HepG2 (cell line): Measurements from ENCODE around the gene PRKCD. TPM values are rescaled to one million over a fixed set of nuclear protein-coding genes. Genes with fewer than 3 reads are reported as not detected.

Source experiments
- ATAC-seq: fragments of 200-7000 bp; cut with Tn5 transposase; 3 replicates; pipeline ENCODE4 v1.9.1; 2020; ENCODE audit warnings: mild to moderate bottlenecking, moderate library complexity
- BruUV-seq: library from RNA; stranded (reverse); fragments of 400-500 nt; replicated peaks from 2 replicates; lab custom pipeline; 2021; lab: Mats Ljungman, UMichigan
- CTCF ChIA-PET: fragments of 300-600 bp; formaldehyde crosslinking; extraction: SDS; loops from one replicate; lab custom pipeline; 2021; ENCODE audit warnings: low total read pairs, inconsistent platforms, low intra/inter-chr PET ratio; lab: Yijun Ruan, JAX
- POLR2A ChIA-PET: fragments of 350-600 bp; sonication (Branson Sonifier 250); formaldehyde crosslinking; loops from one replicate; lab custom pipeline; 2020; ENCODE audit warnings: antibody characterized with exemption, inconsistent platforms; lab: Yijun Ruan, JAX
- DNase-seq: peaks from one replicate; pipeline ENCODE4 v3.0.0-alpha.2; 2015; ENCODE audit warnings: low spot score
- FAIRE-seq: peaks from 3 replicates; lab custom pipeline; 2011; peaks lifted over from hg19 to GRCh38; lab: Jason Lieb, UNC
- H2AFZ ChIP-seq: one replicate; pipeline ENCODE4 v1.6.1; 2011; ENCODE audit warnings: low read length, inconsistent platforms
- H3K27ac ChIP-seq: fragments of 300-600 bp; 3 replicates; pipeline ENCODE4 v1.8.0; 2011; ENCODE audit warnings: mixed run types, mild to moderate bottlenecking, mixed read lengths, low read length, inconsistent platforms; ENCODE audit not compliant: insufficient read depth; ENCODE audit errors: extremely low read length
- H3K27me3 ChIP-seq, 2 experiments: fragments of 200-600 bp in 1 of 2; 2 replicates in 1 of 2; 3 replicates in 1 of 2; pipeline versions ENCODE4 v1.6.0 to v1.8.0; 2011; ENCODE audit warnings: low read length in 2 of 2, mild to moderate bottlenecking in 2 of 2, moderate library complexity in 2 of 2, inconsistent platforms in 1 of 2; ENCODE audit not compliant: insufficient read depth in 2 of 2, control insufficient read depth in 1 of 2
- H3K36me3 ChIP-seq, 2 experiments: fragments of 200-600 bp in 1 of 2; replicated peaks in 1 of 2; 2 replicates in 1 of 2; 3 replicates in 1 of 2; pipeline versions ENCODE4 v1.5.1 to v1.8.0; 2011; ENCODE audit warnings: low read length in 2 of 2, inconsistent platforms in 1 of 2; ENCODE audit not compliant: insufficient read depth in 2 of 2, control insufficient read depth in 1 of 2
- H3K4me1 ChIP-seq: 2 replicates; pipeline ENCODE4 v1.5.1; 2012; ENCODE audit warnings: low read length, inconsistent platforms; ENCODE audit not compliant: insufficient read depth
- H3K4me2 ChIP-seq: 2 replicates; pipeline ENCODE4 v1.6.0; 2011; ENCODE audit warnings: low read depth, low read length, inconsistent platforms
- H3K4me3 ChIP-seq, 3 experiments: fragments of 200-600 bp in 1 of 3; sonication (generic), shearing (Covaris generic) in 1 of 3; replicated peaks in 1 of 3; 2 replicates each; pipeline ENCODE4 v1.5.1; 2011 to 2016; ENCODE audit warnings: low read length in 3 of 3, inconsistent platforms in 2 of 3, low read depth in 2 of 3, mild to moderate bottlenecking in 2 of 3, control low read depth in 1 of 3, mixed read lengths in 1 of 3; ENCODE audit not compliant: insufficient read depth in 1 of 3
- H3K79me2 ChIP-seq: one replicate; pipeline ENCODE4 v1.6.1; 2011; ENCODE audit warnings: low read length, inconsistent platforms; ENCODE audit not compliant: insufficient read depth
- H3K9ac ChIP-seq: 2 replicates; pipeline ENCODE4 v1.6.0; 2011; ENCODE audit warnings: mild to moderate bottlenecking, low read depth, low read length, inconsistent platforms; ENCODE audit not compliant: insufficient read depth
- H3K9me3 ChIP-seq: 2 replicates; pipeline ENCODE4 v1.5.1; 2012; ENCODE audit warnings: mild to moderate bottlenecking, low read length
- H4K20me1 ChIP-seq: 2 replicates; pipeline ENCODE4 v1.6.0; 2011; ENCODE audit warnings: inconsistent platforms, mild to moderate bottlenecking, low read length, moderate library complexity; ENCODE audit not compliant: insufficient read depth
- CBX5 ChIP-seq: sonication (generic); formaldehyde crosslinking; IDR thresholded peaks from 2 replicates; pipeline ENCODE4 v1.4.0; 2020; ENCODE audit warnings: missing genetic modification reagents, borderline replicate concordance
- DMAP1 ChIP-seq: IDR thresholded peaks from 2 replicates; pipeline ENCODE4 v1.6.1; 2016
- HMG20A ChIP-seq: IDR thresholded peaks from 2 replicates; pipeline ENCODE4 v1.6.1; 2016; ENCODE audit warnings: borderline replicate concordance
- KLF15 ChIP-seq: sonication (generic); formaldehyde crosslinking; IDR thresholded peaks from 2 replicates; pipeline ENCODE4 v1.8.1; 2023; ENCODE audit warnings: borderline replicate concordance, mild to moderate bottlenecking, inconsistent platforms, missing genetic modification reagents, mixed read lengths
- RBAK ChIP-seq: sonication (generic); formaldehyde crosslinking; IDR thresholded peaks from 2 replicates; pipeline ENCODE4 v1.5.1; 2020; ENCODE audit warnings: mild to moderate bottlenecking, missing genetic modification reagents
- SALL1 ChIP-seq: sonication (generic); formaldehyde crosslinking; IDR thresholded peaks from 2 replicates; pipeline ENCODE4 v1.8.0; 2022; ENCODE audit warnings: mild to moderate bottlenecking, missing genetic modification reagents
- TOPORS ChIP-seq: sonication (generic); formaldehyde crosslinking; IDR thresholded peaks from 2 replicates; pipeline ENCODE4 v1.8.0; 2023; ENCODE audit warnings: mild to moderate bottlenecking, missing genetic modification reagents
- ZBTB7B ChIP-seq: sonication (generic); formaldehyde crosslinking; IDR thresholded peaks from 2 replicates; pipeline ENCODE4 v1.4.0; 2020; ENCODE audit warnings: missing genetic modification reagents
- ZNF557 ChIP-seq: sonication (generic); formaldehyde crosslinking; IDR thresholded peaks from 2 replicates; pipeline ENCODE4 v1.4.0; 2020; ENCODE audit warnings: missing genetic modification reagents
- ZNF720 ChIP-seq: sonication (generic); formaldehyde crosslinking; IDR thresholded peaks from 2 replicates; pipeline ENCODE4 v1.4.0; 2020; ENCODE audit warnings: missing genetic modification reagents
- ZNF749 ChIP-seq: sonication (generic); formaldehyde crosslinking; IDR thresholded peaks from 2 replicates; pipeline ENCODE4 v1.8.0; 2022; ENCODE audit warnings: mild to moderate bottlenecking, missing genetic modification reagents, moderate library complexity, borderline replicate concordance
- ZNF770 ChIP-seq: sonication (generic); formaldehyde crosslinking; IDR thresholded peaks from 2 replicates; pipeline ENCODE4 v1.5.0; 2020; ENCODE audit warnings: mild to moderate bottlenecking, missing genetic modification reagents
- ZNF878 ChIP-seq: sonication (generic); formaldehyde crosslinking; IDR thresholded peaks from 2 replicates; pipeline ENCODE4 v1.8.1; 2023; ENCODE audit warnings: mild to moderate bottlenecking, missing genetic modification reagents, moderate library complexity
- WGBS: methylation state at CpG from one replicate; pipeline ENCODE4 v1.1.6; 2017; ENCODE audit warnings: low lambda C conversion rate; 5-methylcytosine and 5-hydroxymethylcytosine counted together
- in situ Hi-C: cut with HindIII; loops from 2 replicates; pipeline ENCODE4 v1.10.0; 2017; ENCODE audit warnings: low pct_unique_long_range_greater_than_20kb; ENCODE audit not compliant: extremely low pct_ligation_motif_present
- intact Hi-C: fragments of 100-400 bp; cut with micrococcal nuclease; formaldehyde crosslinking; loops from one replicate; pipeline ENCODE4 v1.10.0; 2022; ENCODE audit not compliant: unreplicated experiment
- polyA plus RNA-seq, 8 experiments: library from polyadenylated mRNA; depleted of rRNA in 3 of 8; stranded (reverse) in 7 of 8; unstranded in 1 of 8; fragments of >200 nt; fragmentation: Illumina TruSeq in 4 of 8; extraction: Trizol in 4 of 8; gene quantifications; 2 replicates each; pipeline versions ENCODE4 v1.2.1 to v1.2.3, GENCODE V29; 2011 to 2016; ENCODE audit warnings: low read depth in 4 of 8, missing spikeins in 1 of 8, mixed read lengths in 1 of 8; ENCODE audit not compliant: insufficient read depth in 1 of 8
- total RNA-seq, 5 experiments: library from RNA; depleted of rRNA; stranded (reverse); fragments of >200 nt; fragmentation: Illumina TruSeq; extraction: Trizol; gene quantifications; 2 replicates each; pipeline ENCODE4 v1.2.3, GENCODE V29; 2016; ENCODE audit warnings: low read depth in 1 of 5
- TF ChIP-seq, protein P1 (sequence below): sonication (generic); formaldehyde crosslinking; IDR thresholded peaks from 2 replicates; pipeline ENCODE4 v1.8.0; 2022; ENCODE audit warnings: missing genetic modification reagents, low read depth, mild to moderate bottlenecking, borderline replicate concordance
- TF ChIP-seq, protein P2 (sequence below): sonication (generic); formaldehyde crosslinking; IDR thresholded peaks from 2 replicates; pipeline ENCODE4 v1.4.0; 2020; ENCODE audit warnings: low read depth, missing genetic modification reagents
- TF ChIP-seq, protein P3 (sequence below): sonication (generic); formaldehyde crosslinking; IDR thresholded peaks from 2 replicates; pipeline ENCODE4 v1.4.0; 2020; ENCODE audit warnings: mild to moderate bottlenecking, missing genetic modification reagents

The PRKCD gene
- total and polyA plus RNA-seq, 2 of the 13 experiments (the other 11 are each of a cell fraction or from before 2014, with no cell fraction given): 1.6 to 40.7 TPM

DNA sequence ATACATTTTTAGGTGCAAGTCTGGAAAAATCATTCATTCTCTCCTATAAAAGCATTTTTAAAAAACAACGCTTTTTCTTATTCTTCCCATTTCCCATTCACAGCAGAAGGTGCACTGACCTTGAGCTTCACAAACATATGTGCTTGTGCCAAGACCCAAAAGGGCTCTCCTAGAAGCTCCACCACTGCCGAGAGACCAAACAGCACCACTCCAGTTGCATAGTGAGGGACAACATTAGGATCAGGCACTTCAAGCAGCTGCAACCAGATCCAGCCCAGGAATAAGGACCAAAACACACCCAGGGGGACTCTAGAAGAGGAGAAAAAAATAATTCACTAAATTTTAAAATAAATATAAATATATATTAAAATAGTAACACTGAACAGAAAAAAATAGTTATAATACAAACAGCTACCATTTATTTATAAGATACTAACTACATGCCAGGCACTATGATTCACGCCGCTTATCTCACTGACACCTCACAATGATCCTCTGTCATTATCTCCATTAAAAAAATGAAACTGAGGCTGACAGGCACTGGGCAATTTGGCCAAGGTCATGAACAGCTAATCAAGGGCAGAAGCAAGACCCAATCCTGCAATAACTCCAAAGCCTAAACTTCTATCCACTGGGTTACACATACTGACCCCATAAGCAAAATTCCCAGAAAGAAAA lies 38.6 kb upstream of the PRKCD start (continued):
- no peak for TF ChIP-seq ZNF770 (CRISPR knock-in tag)
- no peak for TF ChIP-seq CBX5 (CRISPR knock-in tag)
- TF ChIP-seq, protein P1, sequence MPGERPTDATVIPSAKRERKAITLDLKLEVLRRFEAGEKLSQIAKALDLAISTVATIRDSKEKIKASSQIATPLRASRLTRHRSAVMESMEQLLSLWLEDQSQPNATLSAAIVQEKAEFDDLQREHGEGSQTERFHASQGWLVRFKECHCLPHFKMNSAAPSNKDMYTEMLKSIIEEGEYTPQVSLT (CRISPR knock-in tag): no peak
- TF ChIP-seq, protein P2, sequence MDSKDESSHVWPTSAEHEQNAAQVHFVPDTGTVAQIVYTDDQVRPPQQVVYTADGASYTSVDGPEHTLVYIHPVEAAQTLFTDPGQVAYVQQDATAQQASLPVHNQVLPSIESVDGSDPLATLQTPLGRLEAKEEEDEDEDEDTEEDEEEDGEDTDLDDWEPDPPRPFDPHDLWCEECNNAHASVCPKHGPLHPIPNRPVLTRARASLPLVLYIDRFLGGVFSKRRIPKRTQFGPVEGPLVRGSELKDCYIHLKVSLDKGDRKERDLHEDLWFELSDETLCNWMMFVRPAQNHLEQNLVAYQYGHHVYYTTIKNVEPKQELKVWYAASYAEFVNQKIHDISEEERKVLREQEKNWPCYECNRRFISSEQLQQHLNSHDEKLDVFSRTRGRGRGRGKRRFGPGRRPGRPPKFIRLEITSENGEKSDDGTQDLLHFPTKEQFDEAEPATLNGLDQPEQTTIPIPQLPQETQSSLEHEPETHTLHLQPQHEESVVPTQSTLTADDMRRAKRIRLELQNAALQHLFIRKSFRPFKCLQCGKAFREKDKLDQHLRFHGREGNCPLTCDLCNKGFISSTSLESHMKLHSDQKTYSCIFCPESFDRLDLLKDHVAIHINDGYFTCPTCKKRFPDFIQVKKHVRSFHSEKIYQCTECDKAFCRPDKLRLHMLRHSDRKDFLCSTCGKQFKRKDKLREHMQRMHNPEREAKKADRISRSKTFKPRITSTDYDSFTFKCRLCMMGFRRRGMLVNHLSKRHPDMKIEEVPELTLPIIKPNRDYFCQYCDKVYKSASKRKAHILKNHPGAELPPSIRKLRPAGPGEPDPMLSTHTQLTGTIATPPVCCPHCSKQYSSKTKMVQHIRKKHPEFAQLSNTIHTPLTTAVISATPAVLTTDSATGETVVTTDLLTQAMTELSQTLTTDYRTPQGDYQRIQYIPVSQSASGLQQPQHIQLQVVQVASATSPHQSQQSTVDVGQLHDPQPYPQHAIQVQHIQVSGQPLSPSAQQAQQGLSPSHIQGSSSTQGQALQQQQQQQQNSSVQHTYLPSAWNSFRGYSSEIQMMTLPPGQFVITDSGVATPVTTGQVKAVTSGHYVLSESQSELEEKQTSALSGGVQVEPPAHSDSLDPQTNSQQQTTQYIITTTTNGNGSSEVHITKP (CRISPR knock-in tag): no peak

DNA sequence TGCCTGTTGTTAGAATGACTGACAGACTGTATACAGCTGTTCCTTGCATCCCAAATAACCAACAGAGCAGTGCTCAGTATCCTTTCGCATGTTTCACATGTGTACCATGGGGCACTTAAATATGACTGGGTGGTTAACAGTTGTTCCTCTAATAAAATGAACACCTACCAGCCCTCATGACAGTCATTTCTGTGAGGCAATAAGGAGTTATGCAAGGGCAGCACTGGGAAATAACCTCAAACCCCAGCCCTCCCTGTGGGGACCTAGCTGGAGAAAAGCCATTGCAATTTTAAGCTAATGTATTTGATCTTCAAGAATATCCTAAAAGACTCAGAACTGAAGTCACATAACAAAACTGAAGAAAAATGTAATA lies 38.1 kb upstream of the PRKCD start:
- no peaks in the 10 kb centered on the region for H3K9me3 ChIP-seq
- no peak overlapping the region for H3K4me2 ChIP-seq
- DNase-seq (no peak), ATAC-seq (no peak), FAIRE-seq (no peak)
- no peak overlapping the region for H3K27ac ChIP-seq
- no peaks in the 10 kb centered on the region for H4K20me1 ChIP-seq
- H3K36me3 ChIP-seq: peaks cover 26 to 64% of the 10 kb centered on the region in 2 experiments
- H3K27me3 ChIP-seq: no peaks in the 10 kb centered on the region
- H3K9ac ChIP-seq: no peak overlapping the region
- H3K79me2 ChIP-seq: no peaks in the 10 kb centered on the region
- H3K4me3 ChIP-seq: no peak overlapping the region
- in situ Hi-C loops (no loop called here), intact Hi-C loops (no loop called here)
- no peaks in the 10 kb centered on the region for H3K4me1 ChIP-seq
- no peak overlapping the region for H2AFZ ChIP-seq
- CTCF ChIA-PET: no interaction called here
- POLR2A ChIA-PET: interaction anchor here (1.1 kb wide), 1 partner anchor 46 kb away, joined by 3 read pairs; no protein-coding TSS in a partner anchor
- 100% methylated on average over 1 of the region's 1 CpG for WGBS
- no TSS peak for BruUV-seq
- TF ChIP-seq HMG20A (CRISPR knock-in tag): no peak
- no peak for TF ChIP-seq DMAP1 (CRISPR knock-in tag)
- no peak for TF ChIP-seq SALL1
- TF ChIP-seq ZNF720: no peak
- TF ChIP-seq ZNF557 (CRISPR knock-in tag): no peak
- TF ChIP-seq TOPORS (CRISPR knock-in tag): no peak
- TF ChIP-seq ZNF749: no peak
- TF ChIP-seq RBAK (CRISPR knock-in tag): no peak
- no peak for TF ChIP-seq ZNF878
- TF ChIP-seq KLF15 (CRISPR knock-in tag): no peak
- TF ChIP-seq, protein P3, sequence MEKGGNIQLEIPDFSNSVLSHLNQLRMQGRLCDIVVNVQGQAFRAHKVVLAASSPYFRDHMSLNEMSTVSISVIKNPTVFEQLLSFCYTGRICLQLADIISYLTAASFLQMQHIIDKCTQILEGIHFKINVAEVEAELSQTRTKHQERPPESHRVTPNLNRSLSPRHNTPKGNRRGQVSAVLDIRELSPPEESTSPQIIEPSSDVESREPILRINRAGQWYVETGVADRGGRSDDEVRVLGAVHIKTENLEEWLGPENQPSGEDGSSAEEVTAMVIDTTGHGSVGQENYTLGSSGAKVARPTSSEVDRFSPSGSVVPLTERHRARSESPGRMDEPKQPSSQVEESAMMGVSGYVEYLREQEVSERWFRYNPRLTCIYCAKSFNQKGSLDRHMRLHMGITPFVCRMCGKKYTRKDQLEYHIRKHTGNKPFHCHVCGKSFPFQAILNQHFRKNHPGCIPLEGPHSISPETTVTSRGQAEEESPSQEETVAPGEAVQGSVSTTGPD (CRISPR knock-in tag): no peak
- TF ChIP-seq ZBTB7B: no peak
